IPS-15b (cell line): ENCODE measurements around the gene INTS1.

ENCODE experiments used
- H3K27me3 ChIP-seq: one replicate; pipeline ENCODE4 v1.6.1; 2013; ENCODE audit warnings: low read length; ENCODE audit not compliant: control insufficient read depth, insufficient read depth
- H3K36me3 ChIP-seq: one replicate; pipeline ENCODE4 v1.6.1; 2013; ENCODE audit warnings: low read length; ENCODE audit not compliant: control insufficient read depth, insufficient read depth
- H3K4me1 ChIP-seq: one replicate; pipeline ENCODE4 v1.6.1; 2013; ENCODE audit warnings: mild to moderate bottlenecking, low read length; ENCODE audit not compliant: control insufficient read depth, insufficient read depth
- H3K4me3 ChIP-seq: one replicate; pipeline ENCODE4 v1.5.1; 2013; ENCODE audit warnings: low read depth, low read length
- H3K9ac ChIP-seq: one replicate; pipeline ENCODE4 v1.6.1; 2013; ENCODE audit warnings: low read depth, mild to moderate bottlenecking, low read length
- H3K9me3 ChIP-seq: one replicate; pipeline ENCODE4 v1.6.1; 2013; ENCODE audit warnings: mild to moderate bottlenecking, low read length; ENCODE audit not compliant: control insufficient read depth, insufficient read depth

Gene INTS1

GRCh38 chr7:1546274-1546908 lies 42.2 kb upstream of the INTS1 start:
- no peaks in the 10 kb centered on the region for H3K9me3 ChIP-seq
- H3K36me3 ChIP-seq = peaks cover 12% of the 10 kb centered on the region
- H3K4me3 ChIP-seq = no peak overlapping the region
- no peaks in the 10 kb centered on the region for H3K4me1 ChIP-seq
- H3K9ac ChIP-seq = no peak overlapping the region
- H3K27me3 ChIP-seq = no peaks in the 10 kb centered on the region

DNA sequence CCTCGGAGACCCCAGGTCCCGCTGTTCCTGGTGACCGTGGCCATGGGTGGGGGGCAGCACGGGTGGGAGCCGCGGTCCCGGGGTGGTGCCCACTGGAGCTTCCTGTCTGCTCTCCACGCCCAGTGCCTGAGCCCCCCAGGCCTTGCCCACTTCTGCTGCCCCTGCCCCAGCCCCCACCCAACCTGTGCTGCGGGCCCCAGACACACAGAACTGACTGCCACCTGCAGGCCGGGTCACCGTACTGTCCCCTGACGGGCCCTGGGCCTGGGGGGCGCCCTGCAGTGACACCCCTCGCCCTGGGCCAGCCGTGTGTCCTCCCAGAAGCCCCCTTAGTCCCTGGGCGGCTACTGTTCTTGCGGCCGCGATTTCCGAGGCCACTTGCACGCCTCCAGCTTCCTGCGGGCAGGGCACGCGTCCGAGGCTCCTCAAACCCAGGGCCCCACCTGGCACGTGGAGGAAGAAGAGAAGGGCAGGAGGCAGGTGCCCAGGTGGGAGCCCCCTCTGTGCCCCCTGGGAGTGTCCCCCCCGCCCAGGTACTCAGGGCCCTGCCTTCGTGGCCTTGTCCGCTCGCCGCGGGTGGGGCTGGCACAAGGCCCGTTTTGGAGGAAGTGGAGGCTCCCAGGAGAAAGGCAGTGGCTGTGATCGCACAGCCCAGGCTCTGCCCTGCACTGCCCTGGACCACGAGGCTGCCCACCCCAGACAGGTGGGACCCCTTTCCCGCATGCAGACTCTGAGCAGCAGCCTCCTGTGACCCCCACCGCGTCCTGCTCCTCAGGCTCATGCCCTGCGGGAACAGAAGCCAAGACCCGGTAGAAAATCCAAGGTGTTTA lies 41.4 kb upstream of the INTS1 start:
- Histone ChIP-seq H3K9ac (no peak overlapping the region), H3K36me3 (peaks cover 19% of the 10 kb centered on the region), H3K4me1 (no peaks in the 10 kb centered on the region), H3K9me3 (no peaks in the 10 kb centered on the region), H3K27me3 (no peaks in the 10 kb centered on the region), H3K4me3 (no peak overlapping the region)

DNA sequence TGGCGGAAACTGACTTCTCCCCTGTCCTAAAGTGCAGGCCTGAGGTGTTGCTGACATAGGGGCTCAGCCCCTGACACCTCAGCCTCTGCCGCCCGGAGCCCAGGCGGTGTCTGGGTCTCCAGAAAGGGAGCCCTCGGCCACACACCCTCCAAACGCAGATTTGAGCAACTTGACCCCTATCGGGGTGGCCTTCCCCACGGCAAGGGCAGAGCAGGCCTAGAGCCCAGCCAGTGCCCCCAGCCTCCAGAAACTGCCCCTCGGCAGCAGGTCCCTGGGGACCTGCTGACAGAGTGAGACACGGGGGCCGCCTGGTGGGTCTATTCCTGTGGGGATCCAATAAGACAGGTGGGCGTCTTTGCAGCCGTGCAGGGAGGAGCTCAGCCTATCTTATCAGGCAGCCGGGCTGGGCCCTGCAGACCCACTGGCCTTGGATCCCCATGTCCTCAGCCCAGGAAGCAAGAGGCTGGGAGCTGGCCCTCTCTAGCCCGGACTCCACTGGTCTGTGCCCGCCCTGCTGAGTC lies 40.8 kb upstream of the INTS1 start:
- H3K27me3 ChIP-seq = no peaks in the 10 kb centered on the region
- no peak overlapping the region for H3K9ac ChIP-seq
- no peaks in the 10 kb centered on the region for H3K9me3 ChIP-seq
- peaks cover 24% of the 10 kb centered on the region for H3K36me3 ChIP-seq
- no peak overlapping the region for H3K4me3 ChIP-seq
- no peaks in the 10 kb centered on the region for H3K4me1 ChIP-seq

GRCh38 chr7:1544178-1544895 lies 40.1 kb upstream of the INTS1 start:
- H3K9ac ChIP-seq = no peak overlapping the region
- no peaks in the 10 kb centered on the region for H3K27me3 ChIP-seq
- H3K4me3 ChIP-seq = no peak overlapping the region
- H3K4me1 ChIP-seq = no peaks in the 10 kb centered on the region
- no peaks in the 10 kb centered on the region for H3K9me3 ChIP-seq
- H3K36me3 ChIP-seq = peaks cover 30% of the 10 kb centered on the region

DNA sequence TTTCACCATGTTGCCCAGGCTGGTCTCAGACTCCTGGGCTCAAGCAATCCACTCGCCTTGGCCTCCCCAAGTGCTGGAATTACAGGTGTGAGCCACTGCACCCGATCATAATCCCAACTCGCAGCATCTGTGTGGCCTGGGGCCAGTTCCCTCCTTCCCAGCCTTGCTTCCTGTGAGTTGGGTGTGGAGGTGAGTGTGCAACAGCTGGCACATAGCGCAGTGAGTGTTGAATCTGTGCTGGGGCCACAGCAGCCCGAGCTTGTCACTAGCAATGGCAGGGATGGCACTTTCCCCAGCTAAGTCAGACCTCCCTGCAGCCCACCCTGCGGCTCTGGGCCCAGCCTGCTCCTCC lies 39.6 kb upstream of the INTS1 start:
- Histone ChIP-seq H3K27me3 (no peaks in the 10 kb centered on the region), H3K4me3 (no peak overlapping the region), H3K9ac (no peak overlapping the region), H3K36me3 (peaks cover 32% of the 10 kb centered on the region), H3K4me1 (no peaks in the 10 kb centered on the region), H3K9me3 (no peaks in the 10 kb centered on the region)

DNA sequence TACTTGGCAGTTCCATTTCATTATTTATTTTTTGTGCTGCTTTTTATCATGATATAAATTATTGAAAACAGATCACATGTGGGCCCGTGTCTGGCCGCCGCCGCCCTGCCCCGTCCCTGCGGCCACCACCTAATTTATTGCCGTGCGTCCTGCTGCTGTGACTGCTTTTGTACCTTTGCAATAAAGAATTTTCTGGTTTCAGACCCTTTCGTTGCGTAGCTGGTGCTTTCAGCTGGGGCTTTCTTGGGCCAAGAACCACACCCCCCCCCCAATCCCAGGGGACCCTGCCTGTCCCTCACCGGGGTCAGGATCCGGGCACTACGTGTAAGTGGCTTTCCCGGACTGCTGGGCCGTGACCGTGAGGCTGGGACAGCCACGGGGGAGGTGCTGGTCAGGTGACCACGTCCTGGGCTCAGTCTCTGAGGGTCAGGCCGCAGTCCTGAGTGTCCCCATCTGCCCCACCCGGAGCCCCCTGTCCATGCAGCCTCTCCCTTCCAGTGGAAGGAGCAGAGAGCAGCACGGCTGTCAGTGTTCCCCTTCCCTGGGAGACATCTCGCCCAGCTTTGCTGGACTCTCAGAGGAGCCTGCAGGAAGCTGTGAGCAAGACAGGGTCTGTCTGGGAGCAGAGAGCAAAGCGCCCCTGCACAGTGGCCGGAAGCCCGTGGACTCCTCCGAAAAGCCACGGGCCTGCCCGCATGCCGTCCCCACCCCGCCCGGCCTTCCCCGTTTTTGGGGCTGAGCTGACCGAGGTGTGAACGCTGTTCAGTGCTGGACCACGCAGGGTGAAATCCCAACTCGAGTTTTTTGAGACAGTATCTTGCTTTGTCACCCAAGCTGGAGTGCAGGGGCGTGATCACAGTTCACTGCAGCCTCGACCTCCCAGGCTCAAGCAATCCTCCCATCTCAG lies 38.9 kb upstream of the INTS1 start:
- no peak overlapping the region for H3K4me3 ChIP-seq
- H3K9me3 ChIP-seq = no peaks in the 10 kb centered on the region
- no peaks in the 10 kb centered on the region for H3K4me1 ChIP-seq
- no peaks in the 10 kb centered on the region for H3K27me3 ChIP-seq
- H3K36me3 ChIP-seq = peaks cover 33% of the 10 kb centered on the region
- no peak overlapping the region for H3K9ac ChIP-seq

- H3K4me3 ChIP-seq = no peak overlapping the region
- H3K4me1 ChIP-seq = no peaks in the 10 kb centered on the region
- H3K9ac ChIP-seq = no peak overlapping the region
- H3K9me3 ChIP-seq = no peaks in the 10 kb centered on the region
- H3K36me3 ChIP-seq = peaks cover 33% of the 10 kb centered on the region
- no peaks in the 10 kb centered on the region for H3K27me3 ChIP-seq
Observed at GRCh38 chr7:1542329-1542728, 38.1 kb upstream of the INTS1 start.

GRCh38 chr7:1541431-1542162 lies 37.4 kb upstream of the INTS1 start:
- no peaks in the 10 kb centered on the region for H3K27me3 ChIP-seq
- peaks cover under 1% of the 10 kb centered on the region for H3K4me1 ChIP-seq
- peaks cover 33% of the 10 kb centered on the region for H3K36me3 ChIP-seq
- H3K9me3 ChIP-seq = no peaks in the 10 kb centered on the region
- H3K4me3 ChIP-seq = no peak overlapping the region
- H3K9ac ChIP-seq = no peak overlapping the region

- no peak overlapping the region for H3K9ac ChIP-seq
Observed at GRCh38 chr7:1540776-1541271, 36.6 kb upstream of the INTS1 start.

GRCh38 chr7:1539882-1540775 lies 35.9 kb upstream of the INTS1 start:
- Histone ChIP-seq H3K27me3 (no peaks in the 10 kb centered on the region), H3K4me3 (no peak overlapping the region), H3K36me3 (peaks cover 33% of the 10 kb centered on the region), H3K9me3 (no peaks in the 10 kb centered on the region), H3K4me1 (peaks cover 5% of the 10 kb centered on the region), H3K9ac (no peak overlapping the region)

More at GRCh38 chr7:1540776-1541271, 36.6 kb upstream of the INTS1 start:
- Histone ChIP-seq H3K4me3 (no peak overlapping the region), H3K4me1 (peaks cover 5% of the 10 kb centered on the region), H3K36me3 (peaks cover 33% of the 10 kb centered on the region), H3K9me3 (no peaks in the 10 kb centered on the region), H3K27me3 (no peaks in the 10 kb centered on the region)
